ENCODE data around the gene ZCCHC14.

GRCh38 chr16:87418216-87418615 is 74.6 kb downstream of the ZCCHC14 start:
- TF ChIP-seq, protein P1, sequence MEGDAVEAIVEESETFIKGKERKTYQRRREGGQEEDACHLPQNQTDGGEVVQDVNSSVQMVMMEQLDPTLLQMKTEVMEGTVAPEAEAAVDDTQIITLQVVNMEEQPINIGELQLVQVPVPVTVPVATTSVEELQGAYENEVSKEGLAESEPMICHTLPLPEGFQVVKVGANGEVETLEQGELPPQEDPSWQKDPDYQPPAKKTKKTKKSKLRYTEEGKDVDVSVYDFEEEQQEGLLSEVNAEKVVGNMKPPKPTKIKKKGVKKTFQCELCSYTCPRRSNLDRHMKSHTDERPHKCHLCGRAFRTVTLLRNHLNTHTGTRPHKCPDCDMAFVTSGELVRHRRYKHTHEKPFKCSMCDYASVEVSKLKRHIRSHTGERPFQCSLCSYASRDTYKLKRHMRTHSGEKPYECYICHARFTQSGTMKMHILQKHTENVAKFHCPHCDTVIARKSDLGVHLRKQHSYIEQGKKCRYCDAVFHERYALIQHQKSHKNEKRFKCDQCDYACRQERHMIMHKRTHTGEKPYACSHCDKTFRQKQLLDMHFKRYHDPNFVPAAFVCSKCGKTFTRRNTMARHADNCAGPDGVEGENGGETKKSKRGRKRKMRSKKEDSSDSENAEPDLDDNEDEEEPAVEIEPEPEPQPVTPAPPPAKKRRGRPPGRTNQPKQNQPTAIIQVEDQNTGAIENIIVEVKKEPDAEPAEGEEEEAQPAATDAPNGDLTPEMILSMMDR (IDR thresholded peaks at IDR 0.05 in 8 of 11, conservative IDR thresholded peaks at IDR 0.05 in 3 of 11), result no peak
- no peak for TF ChIP-seq POLR2AphosphoS5 (IDR thresholded peaks at IDR 0.05)

All from spleen (tissue), 7 donors.